MM.1S (cell line): ENCODE results near the gene ANTKMT.

Source experiments
- EZH2phosphoT487 ChIP-seq: fragments of 300-600 bp; sonication (generic); IDR thresholded peaks from 2 replicates; pipeline ENCODE4 v1.6.1; 2018; ENCODE audit warnings: antibody characterized with exemption, low read length
- TF ChIP-seq, protein P1 (sequence below): fragments of 300-600 bp; sonication (generic); IDR thresholded peaks from 2 replicates; pipeline ENCODE4 v1.5.1; 2016; ENCODE audit warnings: antibody characterized with exemption, low read length, mixed read lengths

DNA sequence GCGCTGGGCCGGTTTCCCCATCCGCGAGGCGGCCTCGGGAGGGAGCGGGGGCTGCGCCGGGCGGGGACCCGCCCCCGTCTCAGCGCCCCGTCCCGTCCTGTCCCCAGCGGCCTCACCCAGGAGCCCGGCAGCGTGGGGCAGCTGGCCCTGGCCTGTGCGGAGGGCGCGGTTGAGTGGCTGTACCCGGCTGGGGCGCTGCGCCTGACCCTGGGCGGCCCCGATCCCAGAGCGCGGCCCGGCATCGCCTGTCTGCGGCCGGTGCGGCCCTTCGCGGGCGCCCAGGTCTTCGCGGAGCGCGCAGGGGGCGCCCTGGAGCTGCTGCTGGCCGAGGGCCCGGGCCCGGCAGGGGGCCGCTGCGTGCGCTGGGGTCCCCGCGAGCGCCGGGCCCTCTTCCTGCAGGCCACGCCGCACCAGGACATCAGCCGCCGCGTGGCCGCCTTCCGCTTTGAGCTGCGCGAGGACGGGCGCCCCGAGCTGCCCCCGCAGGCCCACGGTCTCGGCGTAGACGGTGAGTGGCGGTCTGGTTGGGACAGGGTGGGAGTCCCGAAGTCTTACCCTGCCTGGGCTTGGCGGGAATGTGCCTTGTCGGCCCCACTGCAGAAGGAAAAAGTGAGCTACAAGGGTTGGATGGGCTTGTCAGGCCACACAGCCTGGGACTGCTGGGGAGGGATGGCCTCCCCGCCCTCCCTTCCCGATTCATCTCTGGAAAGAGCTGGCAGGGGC lies 5.3 kb upstream of the ANTKMT start:
- TF ChIP-seq, protein P1, sequence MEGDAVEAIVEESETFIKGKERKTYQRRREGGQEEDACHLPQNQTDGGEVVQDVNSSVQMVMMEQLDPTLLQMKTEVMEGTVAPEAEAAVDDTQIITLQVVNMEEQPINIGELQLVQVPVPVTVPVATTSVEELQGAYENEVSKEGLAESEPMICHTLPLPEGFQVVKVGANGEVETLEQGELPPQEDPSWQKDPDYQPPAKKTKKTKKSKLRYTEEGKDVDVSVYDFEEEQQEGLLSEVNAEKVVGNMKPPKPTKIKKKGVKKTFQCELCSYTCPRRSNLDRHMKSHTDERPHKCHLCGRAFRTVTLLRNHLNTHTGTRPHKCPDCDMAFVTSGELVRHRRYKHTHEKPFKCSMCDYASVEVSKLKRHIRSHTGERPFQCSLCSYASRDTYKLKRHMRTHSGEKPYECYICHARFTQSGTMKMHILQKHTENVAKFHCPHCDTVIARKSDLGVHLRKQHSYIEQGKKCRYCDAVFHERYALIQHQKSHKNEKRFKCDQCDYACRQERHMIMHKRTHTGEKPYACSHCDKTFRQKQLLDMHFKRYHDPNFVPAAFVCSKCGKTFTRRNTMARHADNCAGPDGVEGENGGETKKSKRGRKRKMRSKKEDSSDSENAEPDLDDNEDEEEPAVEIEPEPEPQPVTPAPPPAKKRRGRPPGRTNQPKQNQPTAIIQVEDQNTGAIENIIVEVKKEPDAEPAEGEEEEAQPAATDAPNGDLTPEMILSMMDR: no peak
- TF ChIP-seq EZH2phosphoT487: no peak
